ENCODE measurements around the gene CLCA1. TPM values are rescaled to one million over a fixed set of nuclear protein-coding genes. Genes with fewer than 3 reads are reported as not detected.

CLCA1 gene
- total RNA-seq, 2 experiments from 2014 or later = not detected

GRCh38 chr1:86517336-86517735 lies 48.6 kb downstream of the CLCA1 start:
- Mint-ChIP-seq H3K27me3 (no peaks in the 10 kb centered on the region), H3K9me3 (no peaks in the 10 kb centered on the region), H3K27ac (no peak overlapping the region), H3K4me3 (no peak overlapping the region), H3K36me3 (ENCODE audit: low read depth) (no peaks in the 10 kb centered on the region), H3K4me1 (ENCODE audit: low read depth) (no peaks in the 10 kb centered on the region)
- TF ChIP-seq CTCF (IDR thresholded peaks at IDR 0.05) = no peak
- Histone ChIP-seq H3K27ac (ENCODE audit: low read depth in 1 of 2, low read length in 2 of 2) (no peak overlapping the region), H3K4me3 (ENCODE audit: low read length) (no peak overlapping the region), H3K4me1 (ENCODE audit: insufficient read depth, low read length) (no peaks in the 10 kb centered on the region), H3K27me3 (ENCODE audit: control insufficient read depth in 1 of 2, insufficient read depth in 2 of 2, low read length in 2 of 2) (no peaks in the 10 kb centered on the region), H3K9me3 (ENCODE audit: control insufficient read depth in 1 of 2, insufficient read depth in 1 of 2, low read length in 2 of 2) (no peaks in the 10 kb centered on the region), H3K36me3 (ENCODE audit: insufficient read depth, low read length) (no peaks in the 10 kb centered on the region)
- intact Hi-C loops (cut with DNase I, micrococcal nuclease) = no loop called here
- ChIA-PET POLR2A (no interaction called here), CTCF (interaction anchor here (1.5 kb wide), 1 partner anchor 13 kb away, joined by 5 read pairs; no protein-coding TSS in a partner anchor)
- DNase-seq = no peak
- no peak for ATAC-seq (ENCODE audit: poor library complexity)

- no peak for ATAC-seq (ENCODE audit: poor library complexity)
- no peaks in the 10 kb centered on the region for H3K9me3 Mint-ChIP-seq
- H3K4me3 Mint-ChIP-seq = no peak overlapping the region
- H3K27ac Mint-ChIP-seq = no peak overlapping the region
- Histone ChIP-seq H3K4me1 (ENCODE audit: insufficient read depth, low read length) (no peaks in the 10 kb centered on the region), H3K27me3 (ENCODE audit: control insufficient read depth in 1 of 2, insufficient read depth in 2 of 2, low read length in 2 of 2) (no peaks in the 10 kb centered on the region), H3K36me3 (ENCODE audit: insufficient read depth, low read length) (no peaks in the 10 kb centered on the region), H3K27ac (ENCODE audit: low read depth in 1 of 2, low read length in 2 of 2) (no peak overlapping the region), H3K9me3 (ENCODE audit: control insufficient read depth in 1 of 2, insufficient read depth in 1 of 2, low read length in 2 of 2) (peaks cover 0 to 11% of the 10 kb centered on the region in 2 experiments), H3K4me3 (ENCODE audit: low read length) (no peak overlapping the region)
- H3K4me1 Mint-ChIP-seq (ENCODE audit: low read depth) = no peaks in the 10 kb centered on the region
- H3K36me3 Mint-ChIP-seq (ENCODE audit: low read depth) = no peaks in the 10 kb centered on the region
- intact Hi-C loops (cut with DNase I, micrococcal nuclease) = no loop called here
- DNase-seq = no peak
- ChIA-PET CTCF (interaction anchor here (1.4 kb wide), 1 partner anchor 17 kb away, joined by 3 read pairs; no protein-coding TSS in a partner anchor), POLR2A (no interaction called here)
- no peaks in the 10 kb centered on the region for H3K27me3 Mint-ChIP-seq
- TF ChIP-seq CTCF (IDR thresholded peaks at IDR 0.05) = no peak
These were observed 52.2 kb downstream of the CLCA1 start for GRCh38 chr1:86520789-86521521.

GRCh38 chr1:86521522-86521891 lies 52.8 kb downstream of the CLCA1 start:
- DNase-seq = no peak
- ChIA-PET POLR2A (no interaction called here), CTCF (interaction anchor here (0.8 kb wide), 1 partner anchor 16 kb away, joined by 3 read pairs; no protein-coding TSS in a partner anchor)
- H3K36me3 Mint-ChIP-seq (ENCODE audit: low read depth) = no peaks in the 10 kb centered on the region
- TF ChIP-seq CTCF (IDR thresholded peaks at IDR 0.05) = no peak
- no peak overlapping the region for H3K4me3 Mint-ChIP-seq
- Histone ChIP-seq H3K4me3 (ENCODE audit: low read length) (no peak overlapping the region), H3K27ac (ENCODE audit: low read depth in 1 of 2, low read length in 2 of 2) (no peak overlapping the region), H3K36me3 (ENCODE audit: insufficient read depth, low read length) (no peaks in the 10 kb centered on the region), H3K9me3 (ENCODE audit: control insufficient read depth in 1 of 2, insufficient read depth in 1 of 2, low read length in 2 of 2) (peaks cover 0 to 11% of the 10 kb centered on the region in 2 experiments), H3K27me3 (ENCODE audit: control insufficient read depth in 1 of 2, insufficient read depth in 2 of 2, low read length in 2 of 2) (no peaks in the 10 kb centered on the region), H3K4me1 (ENCODE audit: insufficient read depth, low read length) (no peaks in the 10 kb centered on the region)
- intact Hi-C loops (cut with DNase I, micrococcal nuclease) = no loop called here
- H3K27ac Mint-ChIP-seq = no peak overlapping the region
- H3K9me3 Mint-ChIP-seq = no peaks in the 10 kb centered on the region
- no peaks in the 10 kb centered on the region for H3K4me1 Mint-ChIP-seq (ENCODE audit: low read depth)
- H3K27me3 Mint-ChIP-seq = no peaks in the 10 kb centered on the region
- ATAC-seq (ENCODE audit: poor library complexity) = no peak

Measured in CD4-positive, alpha-beta T cell (primary cell).